Subcutaneous adipose tissue (tissue), 4 donors: ENCODE measurements around the gene ATG101. TPM values are rescaled to one million over a fixed set of nuclear protein-coding genes. Genes with fewer than 3 reads are reported as not detected.

Source experiments
- CTCF ChIP-seq: fragments of 450-650 bp; IDR thresholded peaks from one replicate; pipeline ENCODE4 v1.5.1; 2016; ENCODE audit warnings: low read depth, mild to moderate bottlenecking, control low read depth, antibody characterized with exemption, moderate library complexity
- total RNA-seq, 4 donors: library from RNA; depleted of rRNA; stranded (reverse); fragments of >200 nt; gene quantifications; one replicate each; pipeline ENCODE4 v1.1.0, GENCODE V29; 2016

The ATG101 gene
- total RNA-seq, 4 donors from 2014 or later = 16.3 to 29.9 (median 26.5) TPM

GRCh38 chr12:52056801-52057637 is 12.8 kb upstream of the ATG101 start:
- no peak for TF ChIP-seq CTCF

GRCh38 chr12:52057638-52058576 is 11.9 kb upstream of the ATG101 start:
- TF ChIP-seq CTCF = no peak

GRCh38 chr12:52058631-52059361 is 11.0 kb upstream of the ATG101 start:
- no peak for TF ChIP-seq CTCF

- TF ChIP-seq CTCF = no peak
These were observed 9.9 kb upstream of the ATG101 start for GRCh38 chr12:52059582-52060497.

GRCh38 chr12:52060498-52061177 is 9.1 kb upstream of the ATG101 start:
- TF ChIP-seq CTCF = no peak
